ENCODE results near the gene RPL10A.

Gene RPL10A

GRCh38 chr6:35483490-35483889, 15.3 kb downstream of the RPL10A start:
- TF ChIP-seq CTCF (IDR thresholded peaks at IDR 0.05; ENCODE audit: low read depth, low read length), result no peak
- no peak overlapping the region for H3K4me3 ChIP-seq (ENCODE audit: low read depth, low read length)

- no peak overlapping the region for H3K4me3 ChIP-seq (ENCODE audit: low read depth, low read length)
- TF ChIP-seq CTCF (IDR thresholded peaks at IDR 0.05; ENCODE audit: low read depth, low read length), result no peak
These were observed 15.9 kb downstream of the RPL10A start for GRCh38 chr6:35483893-35484645.

GRCh38 chr6:35484921-35485392, 16.8 kb downstream of the RPL10A start:
- no peak overlapping the region for H3K4me3 ChIP-seq (ENCODE audit: low read depth, low read length)
- no peak for TF ChIP-seq CTCF (IDR thresholded peaks at IDR 0.05; ENCODE audit: low read depth, low read length)

- H3K4me3 ChIP-seq (ENCODE audit: low read depth, low read length), result no peak overlapping the region
- no peak for TF ChIP-seq CTCF (IDR thresholded peaks at IDR 0.05; ENCODE audit: low read depth, low read length)
These were observed 17.2 kb downstream of the RPL10A start for GRCh38 chr6:35485402-35485877.

GRCh38 chr6:35486005-35486925, 18.1 kb downstream of the RPL10A start:
- H3K4me3 ChIP-seq (ENCODE audit: low read depth, low read length), result no peak overlapping the region
- no peak for TF ChIP-seq CTCF (IDR thresholded peaks at IDR 0.05; ENCODE audit: low read depth, low read length)

GRCh38 chr6:35487658-35488516, 19.7 kb downstream of the RPL10A start:
- no peak overlapping the region for H3K4me3 ChIP-seq (ENCODE audit: low read depth, low read length)
- no peak for TF ChIP-seq CTCF (IDR thresholded peaks at IDR 0.05; ENCODE audit: low read depth, low read length)
